ENCODE results near the gene TEKT4.

GRCh38 chr2:94876523-94876863 lies 5.3 kb downstream of the TEKT4 start:
- no peak for TF ChIP-seq ZNF274 (IDR thresholded peaks at IDR 0.05; ENCODE audit: low read depth, low read length)
- no peak for TF ChIP-seq YY1 (IDR thresholded peaks at IDR 0.05; ENCODE audit: insufficient read depth, insufficient read length)
- no peak for TF ChIP-seq SUZ12 (IDR thresholded peaks at IDR 0.05; ENCODE audit: extremely low read depth, insufficient read depth, insufficient read length)
